Panc1 (cell line): Measurements from ENCODE around the gene AMFR.

ENCODE experiments used
- POLR2AphosphoS5 ChIP-seq: IDR thresholded peaks from 2 replicates; pipeline ENCODE4 v1.6.1; 2012; ENCODE audit warnings: mild to moderate bottlenecking, low read depth, low read length, moderate library complexity
- SIN3A ChIP-seq: IDR thresholded peaks from 2 replicates; pipeline ENCODE4 v1.6.1; 2012; ENCODE audit warnings: low read depth, mild to moderate bottlenecking, low read length, moderate library complexity, borderline replicate concordance; ENCODE audit not compliant: insufficient read depth
- TCF7L2 ChIP-seq: IDR thresholded peaks from 2 replicates; pipeline ENCODE4 v1.6.1; 2011; ENCODE audit warnings: mild to moderate bottlenecking, low read depth, low read length, inconsistent platforms
- TF ChIP-seq, protein P1 (sequence below): fragments of 450-650 bp; IDR thresholded peaks from 2 replicates; pipeline ENCODE4 v1.5.1; 2017; ENCODE audit warnings: mild to moderate bottlenecking
- TF ChIP-seq, protein P2 (sequence below), 2 experiments: IDR thresholded peaks; 2 replicates each; pipeline ENCODE4 v1.6.1; 2011 to 2012; ENCODE audit warnings: low read depth in 2 of 2, control low read depth in 1 of 2, low read length in 1 of 2, mild to moderate bottlenecking in 1 of 2, moderate library complexity in 1 of 2; ENCODE audit not compliant: insufficient read depth in 1 of 2

DNA sequence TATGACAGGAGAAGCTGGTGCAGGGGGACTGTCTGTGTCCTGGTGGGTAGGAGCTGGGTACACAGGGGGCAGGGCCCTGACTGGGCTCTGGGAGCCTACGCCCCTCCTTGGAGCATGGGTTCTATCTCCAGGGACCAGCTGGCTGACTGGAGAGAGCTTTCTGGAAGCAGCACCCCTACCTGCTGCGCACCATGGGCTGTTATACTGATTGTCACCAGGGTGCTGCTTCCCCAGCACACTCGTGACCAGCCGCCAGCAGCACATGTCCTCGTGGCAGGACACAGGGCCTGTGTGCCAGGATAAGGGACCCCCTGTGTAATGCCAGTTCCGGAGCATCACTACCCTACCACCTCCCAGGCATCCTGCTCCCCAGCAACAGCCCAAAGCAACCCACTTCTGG lies 106.0 kb downstream of the AMFR start:
- TF ChIP-seq, protein P1, sequence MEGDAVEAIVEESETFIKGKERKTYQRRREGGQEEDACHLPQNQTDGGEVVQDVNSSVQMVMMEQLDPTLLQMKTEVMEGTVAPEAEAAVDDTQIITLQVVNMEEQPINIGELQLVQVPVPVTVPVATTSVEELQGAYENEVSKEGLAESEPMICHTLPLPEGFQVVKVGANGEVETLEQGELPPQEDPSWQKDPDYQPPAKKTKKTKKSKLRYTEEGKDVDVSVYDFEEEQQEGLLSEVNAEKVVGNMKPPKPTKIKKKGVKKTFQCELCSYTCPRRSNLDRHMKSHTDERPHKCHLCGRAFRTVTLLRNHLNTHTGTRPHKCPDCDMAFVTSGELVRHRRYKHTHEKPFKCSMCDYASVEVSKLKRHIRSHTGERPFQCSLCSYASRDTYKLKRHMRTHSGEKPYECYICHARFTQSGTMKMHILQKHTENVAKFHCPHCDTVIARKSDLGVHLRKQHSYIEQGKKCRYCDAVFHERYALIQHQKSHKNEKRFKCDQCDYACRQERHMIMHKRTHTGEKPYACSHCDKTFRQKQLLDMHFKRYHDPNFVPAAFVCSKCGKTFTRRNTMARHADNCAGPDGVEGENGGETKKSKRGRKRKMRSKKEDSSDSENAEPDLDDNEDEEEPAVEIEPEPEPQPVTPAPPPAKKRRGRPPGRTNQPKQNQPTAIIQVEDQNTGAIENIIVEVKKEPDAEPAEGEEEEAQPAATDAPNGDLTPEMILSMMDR = no peak
- TF ChIP-seq POLR2AphosphoS5 = no peak
- TF ChIP-seq, protein P2, sequence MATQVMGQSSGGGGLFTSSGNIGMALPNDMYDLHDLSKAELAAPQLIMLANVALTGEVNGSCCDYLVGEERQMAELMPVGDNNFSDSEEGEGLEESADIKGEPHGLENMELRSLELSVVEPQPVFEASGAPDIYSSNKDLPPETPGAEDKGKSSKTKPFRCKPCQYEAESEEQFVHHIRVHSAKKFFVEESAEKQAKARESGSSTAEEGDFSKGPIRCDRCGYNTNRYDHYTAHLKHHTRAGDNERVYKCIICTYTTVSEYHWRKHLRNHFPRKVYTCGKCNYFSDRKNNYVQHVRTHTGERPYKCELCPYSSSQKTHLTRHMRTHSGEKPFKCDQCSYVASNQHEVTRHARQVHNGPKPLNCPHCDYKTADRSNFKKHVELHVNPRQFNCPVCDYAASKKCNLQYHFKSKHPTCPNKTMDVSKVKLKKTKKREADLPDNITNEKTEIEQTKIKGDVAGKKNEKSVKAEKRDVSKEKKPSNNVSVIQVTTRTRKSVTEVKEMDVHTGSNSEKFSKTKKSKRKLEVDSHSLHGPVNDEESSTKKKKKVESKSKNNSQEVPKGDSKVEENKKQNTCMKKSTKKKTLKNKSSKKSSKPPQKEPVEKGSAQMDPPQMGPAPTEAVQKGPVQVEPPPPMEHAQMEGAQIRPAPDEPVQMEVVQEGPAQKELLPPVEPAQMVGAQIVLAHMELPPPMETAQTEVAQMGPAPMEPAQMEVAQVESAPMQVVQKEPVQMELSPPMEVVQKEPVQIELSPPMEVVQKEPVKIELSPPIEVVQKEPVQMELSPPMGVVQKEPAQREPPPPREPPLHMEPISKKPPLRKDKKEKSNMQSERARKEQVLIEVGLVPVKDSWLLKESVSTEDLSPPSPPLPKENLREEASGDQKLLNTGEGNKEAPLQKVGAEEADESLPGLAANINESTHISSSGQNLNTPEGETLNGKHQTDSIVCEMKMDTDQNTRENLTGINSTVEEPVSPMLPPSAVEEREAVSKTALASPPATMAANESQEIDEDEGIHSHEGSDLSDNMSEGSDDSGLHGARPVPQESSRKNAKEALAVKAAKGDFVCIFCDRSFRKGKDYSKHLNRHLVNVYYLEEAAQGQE (IDR thresholded peaks at IDR 0.05; ENCODE audit: insufficient read depth in 1 of 2, low read depth in 2 of 2, low read length in 1 of 2) = no peak
- TF ChIP-seq SIN3A = no peak
- TF ChIP-seq TCF7L2 = no peak
